C4-2B (cell line): Measurements from ENCODE around the gene SNAPC5.
"Not testable (repeated sequence)": the region's sequence is repeated elsewhere in the genome, so short reads cannot be mapped to it uniquely, and the experiment has no call there.

ENCODE experiments used
- H3K27ac ChIP-seq: fragments of 450-650 bp; 2 replicates; pipeline ENCODE4 v1.5.1; 2017
- CTCF ChIP-seq: fragments of 450-650 bp; conservative IDR thresholded peaks from 2 replicates; pipeline ENCODE4 v1.5.1; 2017; ENCODE audit warnings: mild to moderate bottlenecking
- ZFX ChIP-seq: fragments of 450-650 bp; IDR thresholded peaks from 2 replicates; pipeline ENCODE4 v1.6.1; 2017

The SNAPC5 gene

GRCh38 chr15:66502491-66502890 is 4.9 kb upstream of the SNAPC5 start:
- TF ChIP-seq ZFX (no peak), CTCF (no peak)

GRCh38 chr15:66500346-66500745 is 2.8 kb upstream of the SNAPC5 start:
- H3K27ac ChIP-seq: not testable (repeated sequence)

More at GRCh38 chr15:66502491-66502890, 4.9 kb upstream of the SNAPC5 start:
- H3K27ac ChIP-seq: peak overlapping the region; percentile 95; the same call in 1 of the 2 replicates

- no peak for TF ChIP-seq ZFX
- peak; percentile 2 for TF ChIP-seq CTCF
- H3K27ac ChIP-seq: peak overlapping the region; percentile 93; the same call in 1 of the 2 replicates
These were observed 1.2 kb upstream of the SNAPC5 start for GRCh38 chr15:66498501-66499386.

- TF ChIP-seq ZFX (no peak; the same call in 1 of the 2 replicates), CTCF (no peak)
- peak overlapping the region; percentile 93 for H3K27ac ChIP-seq
These were observed 536 bp downstream of the SNAPC5 start for GRCh38 chr15:66496951-66497501.

GRCh38 chr15:66494262-66494661 is 3.3 kb downstream of the SNAPC5 start:
- H3K27ac ChIP-seq: no peak overlapping the region
- TF ChIP-seq CTCF (no peak), ZFX (no peak)

- no peak overlapping the region for H3K27ac ChIP-seq
- no peak for TF ChIP-seq CTCF
- TF ChIP-seq ZFX: no peak
These were observed 5.7 kb downstream of the SNAPC5 start for GRCh38 chr15:66491846-66492245.

- H3K27ac ChIP-seq: no peak overlapping the region
- TF ChIP-seq ZFX: no peak
- TF ChIP-seq CTCF: no peak
These were observed 8.3 kb downstream of the SNAPC5 start for GRCh38 chr15:66489179-66489791.
